ENCODE results near the gene UTP25. TPM values are rescaled to one million over a fixed set of nuclear protein-coding genes. Genes with fewer than 3 reads are reported as not detected.

The UTP25 gene
- total RNA-seq, 2 donors from 2014 or later, result 5.7 to 11.6 TPM

GRCh38 chr1:209869291-209870149 lies 41.7 kb downstream of the UTP25 start:
- no peaks in the 10 kb centered on the region for H3K4me1 ChIP-seq (ENCODE audit: control insufficient read depth in 1 of 2, low read depth in 2 of 2)
- ATAC-seq (ENCODE audit: insufficient number of reproducible peaks, low FRiP score, low read depth), result no peak
- TF ChIP-seq CTCF (IDR thresholded peaks at IDR 0.05), result no peak
- no peaks in the 10 kb centered on the region for H3K27me3 ChIP-seq (replicated peaks; ENCODE audit: insufficient read depth)
- H3K9me3 ChIP-seq, result no peaks in the 10 kb centered on the region
- H3K36me3 ChIP-seq, result no peaks in the 10 kb centered on the region
- H3K27ac ChIP-seq, result no peak overlapping the region
- DNase-seq (ENCODE audit: low spot score), result no peak
- H3K4me3 ChIP-seq, result no peak overlapping the region

- TF ChIP-seq CTCF (IDR thresholded peaks at IDR 0.05), result no peak
- ATAC-seq (ENCODE audit: insufficient number of reproducible peaks, low FRiP score, low read depth), result no peak
- Histone ChIP-seq H3K9me3 (no peaks in the 10 kb centered on the region), H3K36me3 (no peaks in the 10 kb centered on the region), H3K4me1 (ENCODE audit: control insufficient read depth in 1 of 2, low read depth in 2 of 2) (no peaks in the 10 kb centered on the region), H3K27ac (no peak overlapping the region), H3K4me3 (no peak overlapping the region), H3K27me3 (replicated peaks; ENCODE audit: insufficient read depth) (no peaks in the 10 kb centered on the region)
- no peak for DNase-seq (ENCODE audit: low spot score)
These were observed 42.5 kb downstream of the UTP25 start for GRCh38 chr1:209870151-209870831.

- H3K4me1 ChIP-seq (ENCODE audit: control insufficient read depth in 1 of 2, low read depth in 2 of 2), result no peaks in the 10 kb centered on the region
- DNase-seq (ENCODE audit: low spot score), result no peak
- TF ChIP-seq CTCF (IDR thresholded peaks at IDR 0.05), result no peak
- H3K9me3 ChIP-seq, result no peaks in the 10 kb centered on the region
- no peak for ATAC-seq (ENCODE audit: insufficient number of reproducible peaks, low FRiP score, low read depth)
- no peaks in the 10 kb centered on the region for H3K36me3 ChIP-seq
- H3K4me3 ChIP-seq, result no peak overlapping the region
- H3K27me3 ChIP-seq (replicated peaks; ENCODE audit: insufficient read depth), result no peaks in the 10 kb centered on the region
- H3K27ac ChIP-seq, result no peak overlapping the region
These were observed 43.2 kb downstream of the UTP25 start for GRCh38 chr1:209871006-209871405.

GRCh38 chr1:209871430-209871829 lies 43.7 kb downstream of the UTP25 start:
- TF ChIP-seq CTCF (IDR thresholded peaks at IDR 0.05), result no peak
- no peaks in the 10 kb centered on the region for H3K9me3 ChIP-seq
- no peak overlapping the region for H3K27ac ChIP-seq
- DNase-seq (ENCODE audit: low spot score), result no peak
- ATAC-seq (ENCODE audit: insufficient number of reproducible peaks, low FRiP score, low read depth), result no peak
- no peaks in the 10 kb centered on the region for H3K4me1 ChIP-seq (ENCODE audit: control insufficient read depth in 1 of 2, low read depth in 2 of 2)
- H3K4me3 ChIP-seq, result no peak overlapping the region
- no peaks in the 10 kb centered on the region for H3K36me3 ChIP-seq
- H3K27me3 ChIP-seq (replicated peaks; ENCODE audit: insufficient read depth), result no peaks in the 10 kb centered on the region

- no peak for TF ChIP-seq CTCF (IDR thresholded peaks at IDR 0.05)
- Histone ChIP-seq H3K27me3 (replicated peaks; ENCODE audit: insufficient read depth) (no peaks in the 10 kb centered on the region), H3K27ac (no peak overlapping the region), H3K9me3 (no peaks in the 10 kb centered on the region), H3K36me3 (no peaks in the 10 kb centered on the region), H3K4me1 (ENCODE audit: control insufficient read depth in 1 of 2, low read depth in 2 of 2) (no peaks in the 10 kb centered on the region), H3K4me3 (no peak overlapping the region)
- DNase-seq (ENCODE audit: low spot score) (no peak), ATAC-seq (ENCODE audit: insufficient number of reproducible peaks, low FRiP score, low read depth) (no peak)
These were observed 45.5 kb downstream of the UTP25 start for GRCh38 chr1:209873067-209873799.
